Smooth muscle cell (in vitro differentiated cells): ENCODE measurements around the gene VMAC. TPM values are rescaled to one million over a fixed set of nuclear protein-coding genes. Genes with fewer than 3 reads are reported as not detected.
"Not testable (repeated sequence)": the region's sequence is repeated elsewhere in the genome, so short reads cannot be mapped to it uniquely, and the experiment has no call there.

Experiments used
- DNase-seq: peaks from one replicate; lab custom pipeline; 2025; ENCODE audit not compliant: unreplicated experiment; lab: John Stamatoyannopoulos, UW
- H2AFZ ChIP-seq: fragments of 200-600 bp; sonication (generic); 2 replicates; pipeline ENCODE4 v1.6.0; 2016; ENCODE audit warnings: antibody characterized with exemption, low read depth, mild to moderate bottlenecking
- H3F3A ChIP-seq: fragments of 200-600 bp; sonication (generic); 2 replicates; pipeline ENCODE4 v1.6.0; 2017; ENCODE audit warnings: antibody characterized with exemption, low read depth
- H3K27ac ChIP-seq: fragments of 200-600 bp; sonication (generic); 2 replicates; pipeline ENCODE4 v1.5.1; 2016; ENCODE audit warnings: low read depth, mild to moderate bottlenecking
- H3K27me3 ChIP-seq: fragments of 200-600 bp; sonication (generic); 2 replicates; pipeline ENCODE4 v1.6.1; 2016; ENCODE audit warnings: low read depth, mild to moderate bottlenecking
- H3K36me3 ChIP-seq: fragments of 200-600 bp; sonication (generic); 2 replicates; pipeline ENCODE4 v1.5.1; 2016; ENCODE audit warnings: low read depth
- H3K4me1 ChIP-seq: fragments of 200-600 bp; sonication (generic); 2 replicates; pipeline ENCODE4 v1.5.1; 2016; ENCODE audit warnings: low read depth
- H3K4me2 ChIP-seq: fragments of 200-600 bp; sonication (generic); 2 replicates; pipeline ENCODE4 v1.6.0; 2016; ENCODE audit warnings: mild to moderate bottlenecking
- H3K4me3 ChIP-seq: fragments of 200-600 bp; sonication (generic); 2 replicates; pipeline ENCODE4 v1.5.1; 2016; ENCODE audit warnings: mild to moderate bottlenecking
- H3K79me2 ChIP-seq: fragments of 200-600 bp; sonication (generic); 2 replicates; pipeline ENCODE4 v1.6.0; 2016; ENCODE audit warnings: low read depth, mild to moderate bottlenecking
- H3K9ac ChIP-seq: fragments of 200-600 bp; sonication (generic); 2 replicates; pipeline ENCODE4 v1.6.0; 2016; ENCODE audit warnings: low read depth
- H3K9me3 ChIP-seq: fragments of 200-600 bp; sonication (generic); replicated peaks from 2 replicates; pipeline ENCODE4 v1.5.1; 2016; ENCODE audit warnings: low read depth
- H4K20me1 ChIP-seq: fragments of 200-600 bp; sonication (generic); 2 replicates; pipeline ENCODE4 v1.6.0; 2016; ENCODE audit warnings: low read depth
- CTCF ChIP-seq: fragments of 200-600 bp; sonication (generic); IDR thresholded peaks from 2 replicates; pipeline ENCODE4 v1.5.1; 2017; ENCODE audit warnings: borderline replicate concordance, mild to moderate bottlenecking, antibody characterized with exemption; ENCODE audit not compliant: insufficient read depth, poor library complexity, severe bottlenecking
- WGBS: methylation state at CpG from one replicate; pipeline ENCODE4 v1.1.7; 2016; ENCODE audit warnings: low lambda C conversion rate; 5-methylcytosine and 5-hydroxymethylcytosine counted together
- polyA plus RNA-seq: library from polyadenylated mRNA; unstranded; fragments of >200 nt; fragmentation: Nextera tagmentation; extraction: Ambion mirVana; gene quantifications from 2 replicates; pipeline ENCODE4 v1.2.1, GENCODE V29; 2016
- total RNA-seq: library from RNA; depleted of rRNA; stranded (reverse); fragments of >200 nt; gene quantifications from 2 replicates; pipeline ENCODE4 v1.2.3, GENCODE V29; 2014

Gene VMAC
- total and polyA plus RNA-seq, 2 experiments from 2014 or later, result 0.36 to 0.95 TPM

- no peak overlapping the region for H3K27ac ChIP-seq
- DNase-seq, result no peak
Measured at GRCh38 chr19:5882421-5882968, 22.2 kb upstream of the VMAC start.

GRCh38 chr19:5883157-5883873, 21.4 kb upstream of the VMAC start:
- H3K4me3 ChIP-seq, H3K4me2 ChIP-seq, DNase-seq, H3K79me2 ChIP-seq, H4K20me1 ChIP-seq, H3K36me3 ChIP-seq, H3K27ac ChIP-seq, H3K27me3 ChIP-seq, H3K9me3 ChIP-seq, H3F3A ChIP-seq, H2AFZ ChIP-seq, H3K9ac ChIP-seq: not testable (repeated sequence)
- 89% methylated on average over 13 of the region's 13 CpGs for WGBS
- peaks cover 10% of the 10 kb centered on the region for H3K4me1 ChIP-seq

More at GRCh38 chr19:5882421-5882968, 22.2 kb upstream of the VMAC start:
- no peaks in the 10 kb centered on the region for H3K27me3 ChIP-seq
- H3K4me1 ChIP-seq, result peaks cover 10% of the 10 kb centered on the region
- no peaks in the 10 kb centered on the region for H3K79me2 ChIP-seq
- H4K20me1 ChIP-seq, result no peaks in the 10 kb centered on the region
- H3K9me3 ChIP-seq, result no peaks in the 10 kb centered on the region
- no peak overlapping the region for H2AFZ ChIP-seq
- TF ChIP-seq CTCF, result no peak
- H3K36me3 ChIP-seq, result no peaks in the 10 kb centered on the region
- no peak overlapping the region for H3K4me3 ChIP-seq
- no peaks in the 10 kb centered on the region for H3F3A ChIP-seq
- no peak overlapping the region for H3K9ac ChIP-seq
- H3K4me2 ChIP-seq, result no peak overlapping the region
- 75% methylated on average over 9 of the region's 9 CpGs for WGBS

- not testable (repeated sequence) for H3F3A ChIP-seq, H3K4me3 ChIP-seq, H3K36me3 ChIP-seq, H3K4me2 ChIP-seq, H3K79me2 ChIP-seq, H3K27me3 ChIP-seq, H4K20me1 ChIP-seq, H3K27ac ChIP-seq, H3K9ac ChIP-seq, H3K9me3 ChIP-seq, H2AFZ ChIP-seq, DNase-seq
- 89% methylated on average over 11 of the region's 11 CpGs for WGBS
- H3K4me1 ChIP-seq, result peaks cover 10% of the 10 kb centered on the region
Measured at GRCh38 chr19:5884065-5884811, 20.4 kb upstream of the VMAC start.

- Histone ChIP-seq H3K9me3 (no peaks in the 10 kb centered on the region), H3F3A (no peaks in the 10 kb centered on the region), H3K27me3 (no peaks in the 10 kb centered on the region), H3K79me2 (no peaks in the 10 kb centered on the region), H3K4me3 (no peak overlapping the region), H3K9ac (no peak overlapping the region), H3K4me2 (no peak overlapping the region), H3K27ac (no peak overlapping the region), H4K20me1 (peaks cover 6% of the 10 kb centered on the region), H3K36me3 (no peaks in the 10 kb centered on the region), H2AFZ (no peak overlapping the region), H3K4me1 (no peaks in the 10 kb centered on the region)
- no peak for DNase-seq
- WGBS, result 80% methylated on average over 17 of the region's 17 CpGs
- TF ChIP-seq CTCF, result no peak
Measured at GRCh38 chr19:5889288-5889971, 15.2 kb upstream of the VMAC start.
